ENCODE results near the gene BRI3.

BRI3 gene

DNA sequence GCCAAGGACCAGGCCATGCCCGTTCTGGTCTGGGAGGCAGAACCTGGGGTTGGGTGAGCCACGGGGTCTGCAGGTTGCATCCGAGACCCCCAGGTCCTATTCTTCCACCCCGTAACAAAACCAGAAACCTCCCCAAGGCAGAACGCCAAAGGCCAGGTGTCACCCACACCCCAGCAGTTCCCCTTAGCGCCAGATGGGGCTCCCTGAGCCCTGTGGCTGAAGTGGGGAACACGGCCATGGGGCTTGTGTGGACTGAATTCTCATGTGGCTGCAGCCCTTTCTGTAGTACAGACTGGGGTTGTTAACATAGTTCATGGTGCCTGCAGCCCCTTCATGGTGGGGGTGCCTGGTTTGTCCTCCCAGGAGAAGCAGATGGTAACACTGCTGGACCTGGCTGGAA is 10.2 kb downstream of the BRI3 start:
- DNase-seq (ENCODE audit: low read depth): no peak
- TF ChIP-seq, protein P1, sequence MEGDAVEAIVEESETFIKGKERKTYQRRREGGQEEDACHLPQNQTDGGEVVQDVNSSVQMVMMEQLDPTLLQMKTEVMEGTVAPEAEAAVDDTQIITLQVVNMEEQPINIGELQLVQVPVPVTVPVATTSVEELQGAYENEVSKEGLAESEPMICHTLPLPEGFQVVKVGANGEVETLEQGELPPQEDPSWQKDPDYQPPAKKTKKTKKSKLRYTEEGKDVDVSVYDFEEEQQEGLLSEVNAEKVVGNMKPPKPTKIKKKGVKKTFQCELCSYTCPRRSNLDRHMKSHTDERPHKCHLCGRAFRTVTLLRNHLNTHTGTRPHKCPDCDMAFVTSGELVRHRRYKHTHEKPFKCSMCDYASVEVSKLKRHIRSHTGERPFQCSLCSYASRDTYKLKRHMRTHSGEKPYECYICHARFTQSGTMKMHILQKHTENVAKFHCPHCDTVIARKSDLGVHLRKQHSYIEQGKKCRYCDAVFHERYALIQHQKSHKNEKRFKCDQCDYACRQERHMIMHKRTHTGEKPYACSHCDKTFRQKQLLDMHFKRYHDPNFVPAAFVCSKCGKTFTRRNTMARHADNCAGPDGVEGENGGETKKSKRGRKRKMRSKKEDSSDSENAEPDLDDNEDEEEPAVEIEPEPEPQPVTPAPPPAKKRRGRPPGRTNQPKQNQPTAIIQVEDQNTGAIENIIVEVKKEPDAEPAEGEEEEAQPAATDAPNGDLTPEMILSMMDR (conservative IDR thresholded peaks at IDR 0.05; ENCODE audit: control insufficient read depth, insufficient read depth, low read depth, low read length): no peak
- no peak overlapping the region for H3K4me3 ChIP-seq (ENCODE audit: control insufficient read depth, low read depth, low read length)

DNA sequence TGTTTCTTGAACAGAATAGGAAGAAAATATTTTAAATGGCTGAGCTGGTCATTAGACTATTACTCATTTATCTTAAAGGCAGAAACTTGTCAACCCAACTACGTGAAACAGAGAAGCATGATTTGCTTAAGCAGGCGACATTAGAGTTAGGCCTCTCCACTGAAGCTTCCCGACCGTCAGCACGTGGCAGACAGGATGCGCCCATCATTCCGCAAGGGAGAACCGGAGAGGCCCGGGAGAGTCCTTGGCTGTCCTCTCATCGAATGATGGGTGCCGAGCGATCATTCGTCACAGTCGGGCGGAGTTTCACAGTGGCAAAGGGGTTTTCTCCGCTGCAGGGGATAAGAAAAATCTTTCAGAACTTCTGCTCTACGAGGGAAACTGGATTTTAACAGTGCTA is 11.8 kb downstream of the BRI3 start:
- H3K4me3 ChIP-seq (ENCODE audit: control insufficient read depth, low read depth, low read length): no peak overlapping the region
- TF ChIP-seq, protein P1 (conservative IDR thresholded peaks at IDR 0.05; ENCODE audit: control insufficient read depth, insufficient read depth, low read depth, low read length): no peak
- no peak for DNase-seq (ENCODE audit: low read depth)

DNA sequence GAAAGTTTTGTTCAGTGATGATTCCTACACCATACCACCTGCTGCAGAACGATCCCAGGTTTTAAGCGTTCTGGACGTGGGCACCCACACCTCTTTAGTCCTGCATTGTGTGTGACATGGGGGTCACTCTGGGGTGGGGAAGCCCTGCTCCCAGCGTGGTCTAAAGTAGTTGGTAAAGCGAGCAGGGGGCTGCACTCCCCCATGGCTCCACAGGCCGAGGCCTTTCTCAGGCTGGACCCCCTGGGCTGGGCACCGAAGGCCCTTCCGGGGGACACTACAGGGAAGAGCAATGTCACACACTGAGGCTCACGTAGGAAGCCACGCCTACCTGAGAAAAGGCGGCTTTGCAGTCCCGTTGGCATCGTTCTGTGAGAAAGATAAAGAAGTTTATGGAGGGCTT is 12.3 kb downstream of the BRI3 start:
- TF ChIP-seq, protein P1 (conservative IDR thresholded peaks at IDR 0.05; ENCODE audit: control insufficient read depth, insufficient read depth, low read depth, low read length): no peak
- DNase-seq (ENCODE audit: low read depth): no peak
- H3K4me3 ChIP-seq (ENCODE audit: control insufficient read depth, low read depth, low read length): no peak overlapping the region

DNA sequence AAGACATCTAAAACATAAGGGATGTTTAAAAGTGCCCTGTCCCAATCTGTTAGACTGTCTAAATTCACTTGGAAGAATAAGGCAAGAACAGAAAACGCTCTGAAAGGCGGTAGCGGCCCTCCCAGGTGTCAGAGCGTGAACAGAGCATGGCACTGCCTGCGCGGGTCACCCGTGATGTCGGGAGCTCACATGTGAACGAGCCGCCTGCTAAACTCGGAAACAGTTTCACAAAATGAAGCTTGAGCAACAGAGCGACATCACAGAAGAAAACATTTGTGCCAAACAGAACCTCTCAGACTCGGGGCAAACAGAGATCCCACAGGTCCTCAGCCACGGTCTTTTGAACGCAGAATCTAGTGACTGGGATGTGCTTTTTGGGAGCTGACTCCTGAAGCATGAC is 12.8 kb downstream of the BRI3 start:
- TF ChIP-seq, protein P1 (conservative IDR thresholded peaks at IDR 0.05; ENCODE audit: control insufficient read depth, insufficient read depth, low read depth, low read length): no peak
- DNase-seq (ENCODE audit: low read depth): no peak
- H3K4me3 ChIP-seq (ENCODE audit: control insufficient read depth, low read depth, low read length): no peak overlapping the region

DNA sequence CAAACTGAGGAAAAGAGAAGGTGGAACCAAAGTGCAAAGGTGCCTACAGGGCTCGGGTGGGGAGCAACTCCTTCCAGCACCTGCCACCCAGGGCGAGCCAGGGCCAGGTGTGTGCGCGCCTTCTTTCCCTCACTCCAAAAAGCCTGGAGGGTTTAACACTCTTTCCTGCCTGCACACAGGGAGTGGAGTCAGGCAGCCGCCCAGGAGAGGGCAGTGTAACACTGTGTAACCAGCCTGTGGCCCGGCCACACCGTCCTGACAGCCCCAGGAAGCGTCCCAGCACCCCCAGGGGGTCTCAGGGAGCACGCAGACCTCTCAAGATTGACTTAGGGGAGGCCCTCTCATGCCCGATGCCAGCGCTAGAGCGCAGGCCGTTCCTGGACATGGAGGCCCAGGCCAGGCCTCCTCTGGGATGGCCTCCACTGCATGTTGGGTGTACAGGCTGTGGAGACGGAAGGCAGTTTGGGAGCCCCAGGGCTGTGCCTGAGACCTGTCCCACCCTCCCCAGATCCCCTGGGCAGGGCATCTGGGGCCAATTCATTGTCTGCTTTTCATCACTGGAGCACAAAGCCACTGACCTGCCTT is 13.4 kb downstream of the BRI3 start:
- TF ChIP-seq, protein P1 (conservative IDR thresholded peaks at IDR 0.05; ENCODE audit: control insufficient read depth, insufficient read depth, low read depth, low read length): peak; percentile 63
- no peak overlapping the region for H3K4me3 ChIP-seq (ENCODE audit: control insufficient read depth, low read depth, low read length)
- DNase-seq (ENCODE audit: low read depth): peak; percentile 46

DNA sequence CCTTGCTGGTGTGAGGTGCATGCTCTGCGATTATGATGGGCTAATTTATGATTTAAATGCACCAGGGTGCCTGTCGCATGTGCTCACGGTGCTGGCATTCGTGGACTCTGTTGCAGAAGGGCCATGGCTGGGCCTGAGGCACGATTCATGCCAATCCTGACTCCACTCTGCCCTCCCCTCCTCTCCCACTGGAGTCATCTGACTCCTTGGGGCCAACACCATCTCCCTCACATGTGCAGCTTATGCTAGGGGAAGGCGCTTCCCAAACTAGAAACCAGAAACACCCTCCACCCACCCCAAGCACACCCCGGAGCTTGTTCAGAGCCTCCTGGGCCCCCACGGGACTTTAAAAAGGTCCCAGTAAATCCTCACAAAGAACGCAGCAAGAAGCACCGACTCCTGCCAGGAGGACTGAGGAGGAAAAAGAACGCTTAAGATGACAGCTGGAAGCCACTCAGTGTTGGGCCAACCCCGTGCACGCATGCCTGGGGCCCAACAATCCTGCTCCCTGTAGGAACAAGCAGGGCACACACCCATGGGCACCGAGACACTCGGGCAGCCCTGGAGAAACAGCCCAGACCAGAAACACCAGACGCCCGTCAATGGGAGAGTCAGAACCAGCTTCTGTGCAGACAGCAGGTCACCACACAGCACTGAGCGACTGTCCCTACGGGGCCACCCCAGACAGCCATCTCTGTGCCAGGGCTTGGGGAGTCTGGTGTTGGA is 14.1 kb downstream of the BRI3 start:
- no peak overlapping the region for H3K4me3 ChIP-seq (ENCODE audit: control insufficient read depth, low read depth, low read length)
- TF ChIP-seq, protein P1 (conservative IDR thresholded peaks at IDR 0.05; ENCODE audit: control insufficient read depth, insufficient read depth, low read depth, low read length): no peak
- no peak for DNase-seq (ENCODE audit: low read depth)

Data from fibroblast of mammary gland (primary cell).